ENCODE results near the gene ZKSCAN2. TPM values are rescaled to one million over a fixed set of nuclear protein-coding genes. Genes with fewer than 3 reads are reported as not detected.

ZKSCAN2 gene
- polyA plus RNA-seq, 1 donor from 2014 or later: 14.0 TPM

DNA sequence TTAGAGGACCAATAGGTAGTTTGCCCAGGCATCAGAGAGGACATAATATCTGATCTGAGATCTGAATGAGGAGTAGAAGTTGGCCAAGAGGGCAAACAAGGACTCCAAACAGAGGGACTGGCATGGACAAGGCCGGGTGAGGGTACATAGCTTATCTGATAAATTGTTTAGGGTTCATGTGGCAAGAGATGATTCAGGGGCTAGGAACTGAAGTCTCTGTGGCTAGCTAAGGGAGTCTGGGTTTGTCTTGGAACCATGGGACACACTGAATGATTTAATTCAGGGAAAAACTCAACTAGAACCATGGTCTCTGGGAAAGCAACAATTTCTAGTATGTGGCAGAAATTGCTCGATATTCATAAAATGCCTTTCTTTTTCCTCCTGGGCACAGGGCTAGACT is 45.0 kb downstream of the ZKSCAN2 start:
- H3K27me3 ChIP-seq (ENCODE audit: insufficient read depth, low read depth, low read length): no peaks in the 10 kb centered on the region
- no peaks in the 10 kb centered on the region for H3K9me2 ChIP-seq (ENCODE audit: insufficient read depth, low read length)
- H3K79me2 ChIP-seq (replicated peaks; ENCODE audit: insufficient read depth, low read length): no peaks in the 10 kb centered on the region
- TF ChIP-seq SMC3 (conservative IDR thresholded peaks at IDR 0.05; ENCODE audit: poor library complexity) (no peak), POLR2AphosphoS5 (IDR thresholded peaks at IDR 0.05) (no peak), EP300 (conservative IDR thresholded peaks at IDR 0.05; ENCODE audit: poor library complexity, severe bottlenecking) (no peak), MXI1 (conservative IDR thresholded peaks at IDR 0.05; ENCODE audit: poor library complexity, severe bottlenecking) (no peak), EZH2 (IDR thresholded peaks at IDR 0.05; ENCODE audit: borderline replicate concordance, insufficient read depth, low read length, poor library complexity, severe bottlenecking) (no peak), TAF1 (IDR thresholded peaks at IDR 0.05; ENCODE audit: low read depth) (no peak), RAD21 (conservative IDR thresholded peaks at IDR 0.05) (no peak)
- TF ChIP-seq, protein P1, sequence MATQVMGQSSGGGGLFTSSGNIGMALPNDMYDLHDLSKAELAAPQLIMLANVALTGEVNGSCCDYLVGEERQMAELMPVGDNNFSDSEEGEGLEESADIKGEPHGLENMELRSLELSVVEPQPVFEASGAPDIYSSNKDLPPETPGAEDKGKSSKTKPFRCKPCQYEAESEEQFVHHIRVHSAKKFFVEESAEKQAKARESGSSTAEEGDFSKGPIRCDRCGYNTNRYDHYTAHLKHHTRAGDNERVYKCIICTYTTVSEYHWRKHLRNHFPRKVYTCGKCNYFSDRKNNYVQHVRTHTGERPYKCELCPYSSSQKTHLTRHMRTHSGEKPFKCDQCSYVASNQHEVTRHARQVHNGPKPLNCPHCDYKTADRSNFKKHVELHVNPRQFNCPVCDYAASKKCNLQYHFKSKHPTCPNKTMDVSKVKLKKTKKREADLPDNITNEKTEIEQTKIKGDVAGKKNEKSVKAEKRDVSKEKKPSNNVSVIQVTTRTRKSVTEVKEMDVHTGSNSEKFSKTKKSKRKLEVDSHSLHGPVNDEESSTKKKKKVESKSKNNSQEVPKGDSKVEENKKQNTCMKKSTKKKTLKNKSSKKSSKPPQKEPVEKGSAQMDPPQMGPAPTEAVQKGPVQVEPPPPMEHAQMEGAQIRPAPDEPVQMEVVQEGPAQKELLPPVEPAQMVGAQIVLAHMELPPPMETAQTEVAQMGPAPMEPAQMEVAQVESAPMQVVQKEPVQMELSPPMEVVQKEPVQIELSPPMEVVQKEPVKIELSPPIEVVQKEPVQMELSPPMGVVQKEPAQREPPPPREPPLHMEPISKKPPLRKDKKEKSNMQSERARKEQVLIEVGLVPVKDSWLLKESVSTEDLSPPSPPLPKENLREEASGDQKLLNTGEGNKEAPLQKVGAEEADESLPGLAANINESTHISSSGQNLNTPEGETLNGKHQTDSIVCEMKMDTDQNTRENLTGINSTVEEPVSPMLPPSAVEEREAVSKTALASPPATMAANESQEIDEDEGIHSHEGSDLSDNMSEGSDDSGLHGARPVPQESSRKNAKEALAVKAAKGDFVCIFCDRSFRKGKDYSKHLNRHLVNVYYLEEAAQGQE (IDR thresholded peaks at IDR 0.05; ENCODE audit: borderline replicate concordance): no peak
- no peak overlapping the region for H3K9ac ChIP-seq (ENCODE audit: low read length)
- no peaks in the 10 kb centered on the region for H3F3A ChIP-seq (ENCODE audit: insufficient read depth, low read length, poor library complexity, severe bottlenecking)
- H3K27ac ChIP-seq (ENCODE audit: low read length): no peak overlapping the region
- H3K4me3 ChIP-seq (ENCODE audit: low read length): no peak overlapping the region
- no peaks in the 10 kb centered on the region for H3K36me3 ChIP-seq (ENCODE audit: insufficient read depth, low read length)
- no peak overlapping the region for H3K4me2 ChIP-seq (ENCODE audit: low read length)
- H2AFZ ChIP-seq (ENCODE audit: low read depth, low read length): no peak overlapping the region
- no peaks in the 10 kb centered on the region for H3K9me3 ChIP-seq (ENCODE audit: low read length)
- H4K20me1 ChIP-seq (ENCODE audit: insufficient read depth): no peaks in the 10 kb centered on the region

DNA sequence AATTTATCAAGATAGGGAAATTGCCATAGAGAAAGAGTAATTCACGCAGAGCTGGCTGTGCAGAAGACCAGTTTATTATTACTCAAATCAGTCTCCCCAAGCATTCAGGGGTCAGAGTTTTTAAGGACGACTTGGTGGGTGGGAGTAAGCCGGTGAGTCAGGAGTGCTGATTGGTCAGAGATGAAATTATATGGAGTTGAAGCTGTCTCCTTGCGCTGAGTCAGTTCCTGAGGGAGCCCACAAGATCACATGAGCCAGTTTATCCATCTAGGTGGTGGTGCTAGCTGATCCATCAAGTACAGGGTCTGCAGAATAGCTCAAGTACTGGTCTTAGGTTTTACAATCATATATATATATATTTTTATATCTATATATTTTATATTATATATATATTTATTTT is 46.9 kb downstream of the ZKSCAN2 start:
- Histone ChIP-seq H3K4me2 (ENCODE audit: low read length) (no peak overlapping the region), H3K9ac (ENCODE audit: low read length) (no peak overlapping the region), H2AFZ (ENCODE audit: low read depth, low read length) (no peak overlapping the region), H3K79me2 (replicated peaks; ENCODE audit: insufficient read depth, low read length) (no peaks in the 10 kb centered on the region), H3K36me3 (ENCODE audit: insufficient read depth, low read length) (no peaks in the 10 kb centered on the region), H3K27me3 (ENCODE audit: insufficient read depth, low read depth, low read length) (no peaks in the 10 kb centered on the region), H3K27ac (ENCODE audit: low read length) (no peak overlapping the region), H3F3A (ENCODE audit: insufficient read depth, low read length, poor library complexity, severe bottlenecking) (no peaks in the 10 kb centered on the region), H3K4me3 (ENCODE audit: low read length) (no peak overlapping the region), H4K20me1 (ENCODE audit: insufficient read depth) (no peaks in the 10 kb centered on the region), H3K9me3 (ENCODE audit: low read length) (no peaks in the 10 kb centered on the region), H3K9me2 (ENCODE audit: insufficient read depth, low read length) (no peaks in the 10 kb centered on the region)
- no peak for TF ChIP-seq RAD21 (conservative IDR thresholded peaks at IDR 0.05)
- TF ChIP-seq TAF1 (IDR thresholded peaks at IDR 0.05; ENCODE audit: low read depth): no peak
- TF ChIP-seq SMC3 (conservative IDR thresholded peaks at IDR 0.05; ENCODE audit: poor library complexity): no peak
- TF ChIP-seq, protein P2, sequence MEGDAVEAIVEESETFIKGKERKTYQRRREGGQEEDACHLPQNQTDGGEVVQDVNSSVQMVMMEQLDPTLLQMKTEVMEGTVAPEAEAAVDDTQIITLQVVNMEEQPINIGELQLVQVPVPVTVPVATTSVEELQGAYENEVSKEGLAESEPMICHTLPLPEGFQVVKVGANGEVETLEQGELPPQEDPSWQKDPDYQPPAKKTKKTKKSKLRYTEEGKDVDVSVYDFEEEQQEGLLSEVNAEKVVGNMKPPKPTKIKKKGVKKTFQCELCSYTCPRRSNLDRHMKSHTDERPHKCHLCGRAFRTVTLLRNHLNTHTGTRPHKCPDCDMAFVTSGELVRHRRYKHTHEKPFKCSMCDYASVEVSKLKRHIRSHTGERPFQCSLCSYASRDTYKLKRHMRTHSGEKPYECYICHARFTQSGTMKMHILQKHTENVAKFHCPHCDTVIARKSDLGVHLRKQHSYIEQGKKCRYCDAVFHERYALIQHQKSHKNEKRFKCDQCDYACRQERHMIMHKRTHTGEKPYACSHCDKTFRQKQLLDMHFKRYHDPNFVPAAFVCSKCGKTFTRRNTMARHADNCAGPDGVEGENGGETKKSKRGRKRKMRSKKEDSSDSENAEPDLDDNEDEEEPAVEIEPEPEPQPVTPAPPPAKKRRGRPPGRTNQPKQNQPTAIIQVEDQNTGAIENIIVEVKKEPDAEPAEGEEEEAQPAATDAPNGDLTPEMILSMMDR (IDR thresholded peaks at IDR 0.05; ENCODE audit: poor library complexity, severe bottlenecking): no peak
- TF ChIP-seq POLR2AphosphoS5 (IDR thresholded peaks at IDR 0.05): no peak
- no peak for TF ChIP-seq EP300 (conservative IDR thresholded peaks at IDR 0.05; ENCODE audit: poor library complexity, severe bottlenecking)
- TF ChIP-seq, protein P1 (IDR thresholded peaks at IDR 0.05; ENCODE audit: borderline replicate concordance): no peak
- no peak for TF ChIP-seq MXI1 (conservative IDR thresholded peaks at IDR 0.05; ENCODE audit: poor library complexity, severe bottlenecking)
- no peak for TF ChIP-seq EZH2 (IDR thresholded peaks at IDR 0.05; ENCODE audit: borderline replicate concordance, insufficient read depth, low read length, poor library complexity, severe bottlenecking)
